Activated B cell treated with CpG ODN at 0.5 μM for 24 hours (primary cell): ENCODE data around the gene HAPLN1. TPM values are rescaled to one million over a fixed set of nuclear protein-coding genes. Genes with fewer than 3 reads are reported as not detected.

Source experiments
- ATAC-seq: fragments of 200-7000 bp; cut with Tn5 transposase; one replicate; pipeline ENCODE4 v1.10.0; 2021; ENCODE audit warnings: low read depth, mild to moderate bottlenecking, moderate library complexity
- CTCF ChIA-PET: fragments of 350-600 bp; sonication (Branson Sonifier 250); formaldehyde crosslinking; loops from one replicate; lab custom pipeline; 2021; ENCODE audit warnings: antibody characterized with exemption; lab: Charles Lee
- POLR2A ChIA-PET: fragments of 350-600 bp; sonication (Branson Sonifier 250); formaldehyde crosslinking; loops from one replicate; lab custom pipeline; 2021; ENCODE audit warnings: antibody characterized with exemption; lab: Charles Lee
- DNase-seq: peaks from one replicate; pipeline ENCODE4 v3.0.0; 2022
- H3K27ac Mint-ChIP-seq: one replicate; pipeline ENCODE4 v1.8.0; 2020; ENCODE audit warnings: mixed read lengths
- H3K27me3 Mint-ChIP-seq: one replicate; pipeline ENCODE4 v1.8.0; 2021; ENCODE audit warnings: mixed read lengths
- H3K36me3 Mint-ChIP-seq: one replicate; pipeline ENCODE4 v1.8.0; 2021; ENCODE audit warnings: low read depth, mixed read lengths
- H3K4me1 Mint-ChIP-seq: one replicate; pipeline ENCODE4 v1.8.0; 2021; ENCODE audit warnings: mixed read lengths
- H3K4me3 Mint-ChIP-seq: one replicate; pipeline ENCODE4 v1.8.0; 2020; ENCODE audit warnings: mild to moderate bottlenecking, mixed read lengths
- H3K9me3 Mint-ChIP-seq: one replicate; pipeline ENCODE4 v1.8.0; 2020; ENCODE audit warnings: mixed read lengths
- intact Hi-C: fragments of 100-400 bp; cut with micrococcal nuclease; formaldehyde crosslinking; loops from one replicate; pipeline ENCODE4 v1.15.1; 2024
- total RNA-seq: library from RNA; stranded (reverse); gene quantifications from 2 replicates; pipeline ENCODE4 v1.2.3, GENCODE V29; 2022
- TF ChIP-seq, protein P1 (sequence below): fragments of 200-600 bp; IDR thresholded peaks from one replicate; pipeline ENCODE4 v1.8.0; 2022; ENCODE audit warnings: antibody characterized with exemption, mild to moderate bottlenecking

HAPLN1 gene
- total RNA-seq, 1 donor from 2014 or later: not detected

DNA sequence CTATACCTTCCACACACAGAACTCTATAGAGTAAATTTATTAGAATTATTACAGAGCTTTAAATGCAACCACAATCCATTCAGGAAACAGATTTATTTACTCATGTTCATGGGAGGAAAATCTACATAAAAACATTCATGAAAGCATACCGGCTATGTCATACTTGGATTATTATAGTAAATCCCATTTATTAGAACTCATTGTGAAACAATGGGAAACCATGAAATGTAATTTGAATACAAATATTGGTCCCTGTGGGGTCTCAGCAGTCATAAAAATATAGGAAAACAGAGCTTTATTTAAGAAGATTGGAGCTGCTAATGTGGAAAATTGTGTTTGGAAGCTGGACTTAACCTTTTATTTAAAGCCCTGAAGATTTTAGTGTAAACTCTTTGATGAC is 80.7 kb downstream of the HAPLN1 start:
- ChIA-PET POLR2A (no interaction called here), CTCF (no interaction called here)
- Mint-ChIP-seq H3K4me1 (no peaks in the 10 kb centered on the region), H3K27ac (no peak overlapping the region), H3K4me3 (no peak overlapping the region), H3K9me3 (no peaks in the 10 kb centered on the region), H3K27me3 (no peaks in the 10 kb centered on the region), H3K36me3 (no peaks in the 10 kb centered on the region)
- TF ChIP-seq, protein P1, sequence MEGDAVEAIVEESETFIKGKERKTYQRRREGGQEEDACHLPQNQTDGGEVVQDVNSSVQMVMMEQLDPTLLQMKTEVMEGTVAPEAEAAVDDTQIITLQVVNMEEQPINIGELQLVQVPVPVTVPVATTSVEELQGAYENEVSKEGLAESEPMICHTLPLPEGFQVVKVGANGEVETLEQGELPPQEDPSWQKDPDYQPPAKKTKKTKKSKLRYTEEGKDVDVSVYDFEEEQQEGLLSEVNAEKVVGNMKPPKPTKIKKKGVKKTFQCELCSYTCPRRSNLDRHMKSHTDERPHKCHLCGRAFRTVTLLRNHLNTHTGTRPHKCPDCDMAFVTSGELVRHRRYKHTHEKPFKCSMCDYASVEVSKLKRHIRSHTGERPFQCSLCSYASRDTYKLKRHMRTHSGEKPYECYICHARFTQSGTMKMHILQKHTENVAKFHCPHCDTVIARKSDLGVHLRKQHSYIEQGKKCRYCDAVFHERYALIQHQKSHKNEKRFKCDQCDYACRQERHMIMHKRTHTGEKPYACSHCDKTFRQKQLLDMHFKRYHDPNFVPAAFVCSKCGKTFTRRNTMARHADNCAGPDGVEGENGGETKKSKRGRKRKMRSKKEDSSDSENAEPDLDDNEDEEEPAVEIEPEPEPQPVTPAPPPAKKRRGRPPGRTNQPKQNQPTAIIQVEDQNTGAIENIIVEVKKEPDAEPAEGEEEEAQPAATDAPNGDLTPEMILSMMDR: no peak
- intact Hi-C loops: no loop called here
- DNase-seq: no peak
- no peak for ATAC-seq

- intact Hi-C loops: no loop called here
- no peaks in the 10 kb centered on the region for H3K36me3 Mint-ChIP-seq
- DNase-seq (no peak), ATAC-seq (no peak)
- H3K9me3 Mint-ChIP-seq: no peaks in the 10 kb centered on the region
- H3K4me1 Mint-ChIP-seq: no peaks in the 10 kb centered on the region
- ChIA-PET CTCF (no interaction called here), POLR2A (no interaction called here)
- no peak overlapping the region for H3K27ac Mint-ChIP-seq
- H3K4me3 Mint-ChIP-seq: no peak overlapping the region
- TF ChIP-seq, protein P1: no peak
- no peaks in the 10 kb centered on the region for H3K27me3 Mint-ChIP-seq
Measured at GRCh38 chr5:83636156-83636555, 84.5 kb downstream of the HAPLN1 start.

- CTCF ChIA-PET: no interaction called here
- TF ChIP-seq, protein P1: no peak
- H3K9me3 Mint-ChIP-seq: no peaks in the 10 kb centered on the region
Measured at GRCh38 chr5:83633285-83633684, 87.4 kb downstream of the HAPLN1 start.

DNA sequence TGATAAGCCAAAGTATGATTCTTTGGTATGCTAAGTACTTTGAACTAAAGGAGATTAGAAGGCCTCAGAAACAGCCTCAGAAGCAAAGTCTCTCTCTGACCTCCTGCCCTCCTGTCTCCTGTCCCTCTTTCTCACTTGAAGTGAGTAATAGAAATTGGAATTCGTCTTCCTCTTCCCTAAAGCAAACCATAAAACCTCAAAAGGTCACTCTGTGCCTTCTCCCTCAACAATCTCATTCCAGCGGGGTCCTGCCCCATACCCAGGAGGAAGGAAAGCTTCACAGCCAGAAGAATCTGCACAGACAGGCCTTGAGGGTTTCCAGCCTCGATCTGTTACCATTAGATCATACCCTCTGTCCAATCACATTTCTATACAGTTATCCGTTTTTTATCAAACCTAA is 87.8 kb downstream of the HAPLN1 start:
- no peak overlapping the region for H3K27ac Mint-ChIP-seq
- no peak for ATAC-seq

More at GRCh38 chr5:83633285-83633684, 87.4 kb downstream of the HAPLN1 start:
- DNase-seq (no peak), ATAC-seq (no peak)
- intact Hi-C loops: no loop called here
- H3K27me3 Mint-ChIP-seq: no peaks in the 10 kb centered on the region
- no peak overlapping the region for H3K4me3 Mint-ChIP-seq
- POLR2A ChIA-PET: no interaction called here
- H3K27ac Mint-ChIP-seq: no peak overlapping the region
- H3K4me1 Mint-ChIP-seq: no peaks in the 10 kb centered on the region
- H3K36me3 Mint-ChIP-seq: no peaks in the 10 kb centered on the region

GRCh38 chr5:83628360-83628759 is 92.3 kb downstream of the HAPLN1 start:
- DNase-seq (no peak), ATAC-seq (no peak)
- Mint-ChIP-seq H3K36me3 (no peaks in the 10 kb centered on the region), H3K9me3 (no peaks in the 10 kb centered on the region), H3K4me3 (no peak overlapping the region), H3K27me3 (peaks cover 2% of the 10 kb centered on the region), H3K4me1 (no peaks in the 10 kb centered on the region), H3K27ac (no peak overlapping the region)
- ChIA-PET POLR2A (no interaction called here), CTCF (no interaction called here)
- TF ChIP-seq, protein P1: no peak
- intact Hi-C loops: no loop called here

More for the DNA sequence above, 87.8 kb downstream of the HAPLN1 start:
- ChIA-PET CTCF (no interaction called here), POLR2A (no interaction called here)
- H3K4me3 Mint-ChIP-seq: no peak overlapping the region
- no peaks in the 10 kb centered on the region for H3K36me3 Mint-ChIP-seq
- no peaks in the 10 kb centered on the region for H3K9me3 Mint-ChIP-seq
- TF ChIP-seq, protein P1: no peak
- DNase-seq: no peak
- no peaks in the 10 kb centered on the region for H3K27me3 Mint-ChIP-seq
- H3K4me1 Mint-ChIP-seq: no peaks in the 10 kb centered on the region
- intact Hi-C loops: no loop called here
